Neural progenitor cell (in vitro differentiated cells): ENCODE results near the gene SUMO2.

ENCODE experiments used
- CTCF ChIP-seq: fragments of 200-600 bp; sonication (generic); IDR thresholded peaks from 2 replicates; pipeline ENCODE4 v1.5.1; 2017; ENCODE audit warnings: antibody characterized with exemption, mild to moderate bottlenecking
- EZH2 ChIP-seq: fragments of 200-600 bp; sonication (generic); IDR thresholded peaks from 2 replicates; pipeline ENCODE4 v1.6.1; 2017; ENCODE audit warnings: antibody characterized with exemption, mild to moderate bottlenecking, moderate library complexity
- EZH2phosphoT487 ChIP-seq: fragments of 200-600 bp; sonication (generic); IDR thresholded peaks from 2 replicates; pipeline ENCODE4 v1.6.1; 2017; ENCODE audit warnings: antibody characterized with exemption

- no peak for TF ChIP-seq CTCF
- TF ChIP-seq EZH2phosphoT487: no peak
- TF ChIP-seq EZH2: no peak
Observed at GRCh38 chr17:75181110-75181509, 1.6 kb downstream of the SUMO2 start.
